GM12872 (cell line): ENCODE measurements around the gene DHX36.

Experiments
- TF ChIP-seq, protein P1 (sequence below): IDR thresholded peaks from 3 replicates; pipeline ENCODE4 v1.5.1; 2011; ENCODE audit warnings: low read depth, mild to moderate bottlenecking, low read length, moderate library complexity; ENCODE audit not compliant: insufficient read depth

Gene DHX36

DNA sequence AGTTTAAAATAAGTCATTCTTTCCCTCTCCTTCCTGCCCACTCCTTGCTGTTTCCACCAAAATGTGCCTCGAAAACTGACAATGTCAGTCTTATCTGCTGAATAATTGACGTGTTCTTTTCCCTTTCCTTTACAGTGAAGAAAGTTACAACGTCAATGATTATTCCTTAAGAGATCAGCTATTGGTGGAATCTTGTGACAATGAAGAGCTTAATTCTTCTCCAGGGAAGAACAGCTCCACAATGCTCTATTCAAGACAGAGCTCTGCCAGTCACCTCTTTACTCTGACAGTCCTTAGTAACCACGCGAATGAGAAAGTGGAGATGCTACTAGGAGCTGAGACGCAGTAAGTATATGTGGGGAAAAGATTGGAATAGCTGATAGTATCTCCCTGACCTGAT is 84.1 kb downstream of the DHX36 start:
- TF ChIP-seq, protein P1, sequence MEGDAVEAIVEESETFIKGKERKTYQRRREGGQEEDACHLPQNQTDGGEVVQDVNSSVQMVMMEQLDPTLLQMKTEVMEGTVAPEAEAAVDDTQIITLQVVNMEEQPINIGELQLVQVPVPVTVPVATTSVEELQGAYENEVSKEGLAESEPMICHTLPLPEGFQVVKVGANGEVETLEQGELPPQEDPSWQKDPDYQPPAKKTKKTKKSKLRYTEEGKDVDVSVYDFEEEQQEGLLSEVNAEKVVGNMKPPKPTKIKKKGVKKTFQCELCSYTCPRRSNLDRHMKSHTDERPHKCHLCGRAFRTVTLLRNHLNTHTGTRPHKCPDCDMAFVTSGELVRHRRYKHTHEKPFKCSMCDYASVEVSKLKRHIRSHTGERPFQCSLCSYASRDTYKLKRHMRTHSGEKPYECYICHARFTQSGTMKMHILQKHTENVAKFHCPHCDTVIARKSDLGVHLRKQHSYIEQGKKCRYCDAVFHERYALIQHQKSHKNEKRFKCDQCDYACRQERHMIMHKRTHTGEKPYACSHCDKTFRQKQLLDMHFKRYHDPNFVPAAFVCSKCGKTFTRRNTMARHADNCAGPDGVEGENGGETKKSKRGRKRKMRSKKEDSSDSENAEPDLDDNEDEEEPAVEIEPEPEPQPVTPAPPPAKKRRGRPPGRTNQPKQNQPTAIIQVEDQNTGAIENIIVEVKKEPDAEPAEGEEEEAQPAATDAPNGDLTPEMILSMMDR = no peak

DNA sequence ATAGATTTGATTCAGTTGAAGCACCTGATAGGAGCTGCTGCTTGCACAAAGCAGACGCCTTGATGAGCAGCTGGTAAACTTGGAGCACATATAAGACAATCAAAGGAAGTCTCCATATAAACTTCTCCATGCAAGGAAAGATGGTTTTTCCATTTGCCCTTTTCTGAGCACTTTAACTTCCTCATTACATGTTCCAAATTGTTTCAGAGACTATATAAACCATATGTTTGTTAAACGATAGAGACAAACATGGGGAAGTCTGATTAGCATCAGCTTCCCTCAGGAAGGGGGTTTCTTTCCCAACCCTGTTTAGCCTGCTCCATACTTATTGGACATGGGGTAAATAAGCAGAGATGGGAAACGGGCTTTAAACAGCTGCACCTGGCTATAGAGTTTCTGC is 88.0 kb downstream of the DHX36 start:
- TF ChIP-seq, protein P1 = no peak

DNA sequence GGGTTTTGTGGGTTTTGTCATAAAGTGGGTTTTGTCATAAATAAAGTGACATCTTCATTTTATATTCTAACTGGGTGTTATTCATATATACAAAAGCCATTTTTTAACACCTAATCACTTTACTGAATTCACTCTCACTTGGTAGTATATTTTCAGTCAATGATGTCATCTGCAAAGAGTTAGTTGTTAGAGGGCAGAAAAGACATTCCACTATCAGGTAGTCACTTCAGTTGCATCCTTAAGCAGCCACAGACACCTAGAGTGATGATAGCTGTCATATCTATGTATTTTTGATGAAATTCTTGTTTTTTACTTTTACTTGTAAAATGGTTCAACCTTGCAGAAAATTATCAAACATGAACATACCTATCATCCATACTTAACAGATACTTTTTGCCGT is 89.0 kb downstream of the DHX36 start:
- TF ChIP-seq, protein P1 = no peak

DNA sequence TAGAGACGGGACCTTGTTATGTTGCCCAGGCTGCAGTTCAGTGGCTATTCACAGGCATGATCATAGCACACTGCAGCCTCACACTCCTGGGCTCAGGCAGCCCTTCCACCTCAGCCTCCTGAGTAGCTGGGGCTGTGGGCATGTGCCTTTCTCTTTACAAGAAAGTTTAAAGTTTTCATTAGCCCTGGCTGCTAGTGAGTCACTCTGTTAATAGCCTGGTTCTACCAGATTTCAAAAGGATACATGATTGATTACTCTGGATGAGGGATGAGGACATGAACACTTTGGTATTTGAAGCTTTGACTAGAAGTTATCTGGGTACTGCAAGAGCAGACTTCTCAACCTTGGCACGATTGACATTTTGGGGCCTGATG is 95.1 kb downstream of the DHX36 start:
- TF ChIP-seq, protein P1 = no peak

DNA sequence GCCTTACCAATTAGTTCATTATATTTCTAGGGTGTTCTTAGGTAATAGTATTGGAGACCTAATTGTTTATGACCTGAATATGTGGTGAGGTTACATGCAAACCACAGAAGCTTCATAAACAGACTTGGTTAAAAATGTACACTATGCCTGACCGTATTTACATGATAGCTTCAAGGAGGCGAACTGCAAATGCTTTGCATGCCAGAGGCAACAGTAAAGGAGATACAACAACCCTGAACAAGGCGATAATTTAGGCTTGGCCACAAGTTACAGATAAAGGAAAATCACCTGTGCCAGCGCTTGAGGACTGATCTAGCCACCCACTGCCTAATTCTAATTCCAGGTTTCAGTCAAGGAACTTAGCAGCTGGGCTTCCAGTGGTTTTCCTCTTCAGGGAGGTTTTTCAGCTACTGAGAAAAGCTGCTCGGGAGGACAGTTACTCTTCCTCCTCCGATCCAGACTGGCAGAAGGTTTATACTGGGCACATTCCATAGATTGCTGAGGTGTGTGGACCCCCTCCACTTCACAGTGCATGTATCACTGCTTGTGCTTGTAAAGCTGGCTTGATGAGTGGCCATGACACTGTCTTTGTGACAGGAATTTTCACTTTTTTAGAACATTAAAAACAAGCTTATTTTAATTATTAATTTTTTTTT is 95.6 kb downstream of the DHX36 start:
- TF ChIP-seq, protein P1 = no peak

DNA sequence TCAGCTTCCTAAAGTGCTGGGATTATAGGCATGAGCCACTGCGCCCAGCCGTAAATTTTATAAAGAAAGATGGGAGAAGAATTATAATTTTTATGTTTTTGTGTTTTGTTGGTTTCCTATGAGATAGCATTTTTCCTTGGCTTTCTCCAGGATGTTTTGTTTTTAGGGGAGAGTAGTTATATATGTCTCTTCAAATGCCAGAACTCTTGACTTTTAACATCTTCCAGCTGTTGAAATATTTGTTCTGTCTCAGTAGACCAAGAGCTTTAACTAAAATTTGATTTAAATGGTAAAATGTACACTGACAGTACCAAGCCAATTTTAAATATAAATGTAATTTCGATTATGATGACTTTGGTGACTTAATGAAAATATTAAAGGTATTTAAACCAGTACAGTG is 96.8 kb downstream of the DHX36 start:
- TF ChIP-seq, protein P1 = no peak

DNA sequence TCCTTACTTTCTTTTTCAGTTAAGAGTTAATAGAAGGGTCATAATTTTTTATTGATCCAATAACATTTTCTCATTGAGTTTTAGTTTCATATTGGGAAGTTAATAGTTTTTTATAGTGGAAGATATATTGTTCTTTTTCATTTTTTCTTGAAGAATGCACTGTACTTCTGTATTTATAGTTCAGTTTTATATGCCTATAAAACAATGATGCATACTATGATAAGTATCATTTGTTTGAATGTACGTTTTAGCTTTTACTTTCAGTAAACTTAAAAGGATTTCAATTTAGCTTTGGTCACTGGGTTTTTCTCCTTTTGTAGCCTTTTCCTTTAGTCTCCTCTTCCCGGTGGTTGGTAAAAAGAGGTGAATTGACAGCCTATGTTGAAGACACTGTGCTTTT is 98.8 kb downstream of the DHX36 start:
- TF ChIP-seq, protein P1 = no peak
